NOMO-1 (cell line): ENCODE measurements around the gene PRODH2.

Experiments
- DNase-seq, 2 experiments: peaks; one replicate each; lab custom pipeline; 2025; ENCODE audit not compliant: unreplicated experiment in 2 of 2; lab: John Stamatoyannopoulos, UW

Gene PRODH2

GRCh38 chr19:35812220-35813042 is at the start of gene PRODH2:
PRODH2 (minus strand) TSS chr19:35812845; CDS start chr19:35812805, 40 bp downstream.
- no peak for DNase-seq

GRCh38 chr19:35861640-35862160 is 49.1 kb upstream of the PRODH2 start:
- no peak for DNase-seq

- DNase-seq = no peak
Observed at GRCh38 chr19:35860818-35861639, 48.4 kb upstream of the PRODH2 start.

- no peak for DNase-seq
Observed at GRCh38 chr19:35860436-35860817, 47.8 kb upstream of the PRODH2 start.

GRCh38 chr19:35859414-35859813 is 46.8 kb upstream of the PRODH2 start:
- DNase-seq = no peak

GRCh38 chr19:35858311-35858710 is 45.7 kb upstream of the PRODH2 start:
- DNase-seq = no peak

- DNase-seq = peak; percentile 52 to 57
Observed at GRCh38 chr19:35856546-35857149, 44.0 kb upstream of the PRODH2 start, which contains the start of gene KIRREL2. KIRREL2 (plus strand) TSS chr19:35856911; CDS start chr19:35857120, 209 bp downstream.

- no peak for DNase-seq
Observed at GRCh38 chr19:35853038-35853756, 40.6 kb upstream of the PRODH2 start.

GRCh38 chr19:35852029-35852780 is 39.6 kb upstream of the PRODH2 start, which contains the start of gene NPHS1:
NPHS1 (minus strand) TSS chr19:35852504; CDS start chr19:35851837, 667 bp downstream.
- DNase-seq = no peak

- no peak for DNase-seq
Observed at GRCh38 chr19:35851213-35852028, 38.8 kb upstream of the PRODH2 start.

- no peak for DNase-seq
Observed at GRCh38 chr19:35848919-35849505, 36.4 kb upstream of the PRODH2 start.

GRCh38 chr19:35848486-35848885 is 35.8 kb upstream of the PRODH2 start:
- DNase-seq = no peak

- no peak for DNase-seq
Observed at GRCh38 chr19:35847911-35848310, 35.3 kb upstream of the PRODH2 start.

- DNase-seq = no peak
Observed at GRCh38 chr19:35846038-35846668, 33.5 kb upstream of the PRODH2 start.

GRCh38 chr19:35845215-35846037 is 32.8 kb upstream of the PRODH2 start:
- no peak for DNase-seq

- no peak for DNase-seq
Observed at GRCh38 chr19:35844482-35845214, 32.0 kb upstream of the PRODH2 start.
